Stimulated activated CD4-positive, alpha-beta T cell treated with anti-CD3 and anti-CD28 coated beads, Interleukin-2, amount 100 ng/mL, for 4 hours (primary cell): ENCODE results near the gene FRRS1.

ENCODE experiments used
- DNase-seq: peaks from one replicate; pipeline ENCODE4 v3.0.0-alpha.2; 2020; ENCODE audit warnings: low read depth

Gene FRRS1

DNA sequence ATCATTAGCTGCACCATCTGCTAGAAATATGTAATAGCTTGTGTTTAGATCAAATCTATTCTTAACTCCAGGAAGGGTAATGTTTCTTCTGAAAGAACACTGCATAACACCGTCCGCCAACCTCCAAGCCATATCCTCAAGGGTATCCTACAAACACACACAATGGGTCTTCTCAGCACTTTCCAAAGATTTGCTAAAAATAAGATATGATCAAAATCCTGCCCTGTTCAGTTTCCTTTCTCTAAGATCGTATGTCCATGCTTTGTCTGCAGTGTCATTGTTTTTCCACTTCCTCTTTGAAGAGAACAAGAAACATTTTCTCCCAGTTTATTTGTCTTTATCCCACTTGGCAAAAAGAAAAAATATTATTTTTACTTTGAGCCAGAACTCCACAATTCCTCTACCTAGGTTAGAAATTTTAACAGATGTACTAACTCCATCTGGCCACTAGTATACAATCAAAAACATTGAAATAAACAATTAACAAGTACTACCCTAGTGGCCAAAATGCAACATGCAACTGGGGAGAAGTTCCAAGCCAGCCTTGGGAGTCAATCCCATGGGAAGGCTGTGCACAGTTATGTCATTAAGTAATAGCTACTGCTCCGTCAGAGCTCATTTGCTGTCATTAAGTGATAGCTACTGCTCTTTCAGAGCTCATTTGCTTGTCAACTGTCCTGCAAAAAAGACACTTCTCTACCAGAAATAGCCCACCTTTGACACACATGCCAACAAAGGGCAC, 37.8 kb downstream of the FRRS1 start:
- DNase-seq: no peak

DNA sequence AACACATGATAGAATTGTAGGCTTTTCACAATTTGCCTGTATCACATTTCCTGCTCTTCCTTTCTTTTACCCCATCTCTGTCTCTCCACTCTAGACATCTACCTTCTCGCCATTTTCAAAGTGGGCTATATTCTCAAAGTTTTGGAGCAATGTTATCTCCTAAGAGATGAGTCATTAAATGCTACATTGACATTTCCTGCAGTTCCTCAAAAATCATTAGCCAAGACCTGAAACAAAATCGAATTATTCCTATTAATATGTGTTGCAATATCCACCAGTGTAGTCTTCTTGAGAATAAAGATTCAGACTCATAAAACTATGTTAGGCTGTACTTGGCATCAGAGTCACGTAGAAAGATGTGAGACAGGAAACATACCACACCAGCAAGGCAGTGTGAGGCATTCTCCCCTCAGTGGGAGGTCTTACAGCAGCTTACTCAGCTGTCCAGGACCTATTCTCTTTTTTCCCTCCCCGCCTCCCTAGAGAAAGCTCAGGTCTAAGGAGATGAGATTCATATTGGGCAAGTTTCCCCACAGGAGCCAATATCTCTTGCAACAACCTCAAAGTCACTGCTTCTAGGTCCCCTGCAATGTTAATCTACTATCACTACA, 38.8 kb downstream of the FRRS1 start:
- DNase-seq: no peak

DNA sequence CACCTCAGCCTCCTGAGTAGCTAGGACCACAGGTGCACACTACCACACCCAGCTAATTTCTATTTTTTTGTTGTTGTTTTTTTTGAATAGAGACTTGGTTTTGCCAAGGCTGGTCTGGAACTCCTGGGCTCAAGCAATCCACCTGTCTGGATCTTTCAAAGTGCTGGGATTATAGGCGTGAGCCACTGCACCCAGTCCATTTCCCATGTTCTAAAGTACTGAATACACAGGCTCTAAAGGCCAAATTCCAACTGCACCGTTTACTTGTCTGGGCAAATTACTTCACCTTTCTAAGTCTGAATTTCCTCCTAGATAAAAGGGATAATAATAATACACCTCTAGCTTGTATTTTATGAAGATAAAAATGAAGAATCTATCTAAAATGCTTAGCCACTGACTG, 39.6 kb downstream of the FRRS1 start:
- DNase-seq: no peak

DNA sequence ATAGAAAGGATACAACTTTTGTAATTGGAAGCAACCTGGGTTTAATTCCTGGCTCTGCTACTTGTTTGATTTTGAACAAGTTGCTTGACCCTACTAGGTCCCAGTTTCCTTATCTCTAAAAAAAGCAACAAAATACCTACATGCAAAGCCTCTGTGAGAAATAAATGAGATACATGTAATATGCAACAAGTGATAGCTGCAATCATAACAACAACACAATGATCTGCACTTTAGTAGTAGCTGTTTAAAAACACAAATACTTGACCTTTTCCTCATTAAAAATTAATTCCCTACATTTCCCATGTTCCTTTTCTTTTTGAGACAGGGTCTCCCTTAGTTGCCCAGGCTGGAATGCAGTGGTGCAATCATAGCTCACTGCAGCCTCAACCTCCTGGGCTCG, 40.0 kb downstream of the FRRS1 start:
- no peak for DNase-seq

DNA sequence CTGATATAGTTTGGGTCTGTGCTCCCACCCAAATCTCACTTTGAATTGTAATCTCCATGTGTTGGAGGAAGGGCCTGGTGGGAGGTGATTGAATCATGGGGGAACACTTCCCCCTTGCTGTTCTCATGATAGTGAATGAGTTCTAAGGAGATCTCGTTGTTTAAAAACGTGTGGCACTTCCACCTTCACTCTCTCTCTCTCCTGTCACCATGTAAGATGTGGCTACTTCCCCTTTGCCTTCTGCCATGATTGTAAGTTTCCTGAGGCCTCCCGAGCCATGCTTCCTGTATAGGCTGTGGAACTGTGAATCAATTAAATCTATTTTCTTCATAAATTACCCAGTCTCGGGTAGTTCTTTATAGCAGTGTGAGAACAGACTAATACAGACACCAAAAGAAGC, 40.4 kb downstream of the FRRS1 start:
- no peak for DNase-seq

DNA sequence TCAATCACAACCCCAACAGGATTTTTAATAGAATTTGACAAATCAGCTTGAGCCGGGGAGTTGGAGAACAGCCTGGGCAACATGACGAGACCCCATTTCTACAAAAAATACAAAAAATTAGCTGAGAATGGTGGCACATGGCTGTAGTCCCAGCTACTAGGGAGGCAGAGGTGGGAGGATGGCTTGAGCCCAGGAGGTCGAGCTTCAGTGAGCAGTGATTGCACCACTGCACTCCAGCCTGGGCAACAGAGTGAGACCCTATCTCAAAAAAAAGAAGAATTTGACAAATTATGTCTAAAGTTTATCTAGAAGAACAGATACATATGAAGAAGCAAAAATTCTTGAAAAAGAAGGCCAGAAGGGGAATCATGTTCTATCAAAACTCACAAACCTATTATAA, 43.2 kb downstream of the FRRS1 start:
- DNase-seq: no peak

DNA sequence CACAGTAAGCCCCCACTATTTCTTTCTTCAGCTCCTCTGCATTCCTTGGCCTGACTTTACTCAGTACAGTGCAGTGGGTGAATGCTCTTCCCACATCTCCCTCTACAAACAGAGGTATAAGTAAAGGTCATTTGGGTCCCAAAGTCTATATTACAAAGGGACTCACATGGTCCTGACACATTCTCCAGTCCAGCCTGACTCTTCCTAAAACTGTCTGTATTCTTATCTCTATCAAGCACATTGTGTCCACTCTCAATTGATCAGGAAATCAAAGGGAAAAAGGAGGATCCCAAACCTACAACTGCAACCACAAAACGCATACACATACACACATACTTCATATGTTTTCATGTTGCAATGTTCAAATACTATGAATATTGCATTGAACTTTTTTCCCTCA, 49.4 kb downstream of the FRRS1 start:
- DNase-seq: no peak

DNA sequence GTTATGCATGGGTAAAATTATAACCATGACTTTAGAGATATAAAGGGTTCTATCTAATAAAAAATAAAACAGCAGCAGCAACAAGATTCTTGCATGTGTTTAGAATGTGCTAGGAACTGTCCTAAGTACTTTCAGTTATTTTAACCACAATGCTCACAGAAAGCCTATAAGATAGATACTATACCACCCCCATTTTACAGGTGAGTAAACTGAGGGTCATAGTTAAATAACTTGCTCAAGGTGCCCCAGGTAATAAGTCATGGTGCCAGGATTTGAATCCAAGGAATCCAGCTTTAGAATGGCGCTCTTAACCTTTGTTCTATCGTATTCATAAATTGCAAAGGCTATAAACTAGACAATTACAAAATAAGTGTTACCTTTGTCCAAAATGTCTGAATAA, 53.4 kb downstream of the FRRS1 start:
- no peak for DNase-seq

DNA sequence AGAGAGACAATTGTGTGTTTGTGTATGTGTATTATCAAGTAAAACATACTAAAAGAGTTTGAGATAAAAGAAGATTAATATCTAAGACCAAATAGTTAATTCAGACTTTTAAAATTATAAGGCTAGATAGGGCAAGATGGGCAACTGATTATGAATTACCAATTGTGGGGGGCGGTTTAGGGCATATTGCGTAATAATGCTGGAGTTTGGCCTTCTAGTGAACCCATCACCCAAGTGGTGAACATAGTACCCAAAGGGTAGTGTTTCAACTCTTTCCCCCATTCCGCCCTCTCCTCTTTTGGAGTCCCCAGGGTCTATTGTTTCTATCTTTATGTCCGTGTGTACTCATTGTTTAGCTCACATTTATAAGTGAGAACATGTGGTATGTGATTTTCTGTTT, 55.4 kb downstream of the FRRS1 start:
- no peak for DNase-seq

DNA sequence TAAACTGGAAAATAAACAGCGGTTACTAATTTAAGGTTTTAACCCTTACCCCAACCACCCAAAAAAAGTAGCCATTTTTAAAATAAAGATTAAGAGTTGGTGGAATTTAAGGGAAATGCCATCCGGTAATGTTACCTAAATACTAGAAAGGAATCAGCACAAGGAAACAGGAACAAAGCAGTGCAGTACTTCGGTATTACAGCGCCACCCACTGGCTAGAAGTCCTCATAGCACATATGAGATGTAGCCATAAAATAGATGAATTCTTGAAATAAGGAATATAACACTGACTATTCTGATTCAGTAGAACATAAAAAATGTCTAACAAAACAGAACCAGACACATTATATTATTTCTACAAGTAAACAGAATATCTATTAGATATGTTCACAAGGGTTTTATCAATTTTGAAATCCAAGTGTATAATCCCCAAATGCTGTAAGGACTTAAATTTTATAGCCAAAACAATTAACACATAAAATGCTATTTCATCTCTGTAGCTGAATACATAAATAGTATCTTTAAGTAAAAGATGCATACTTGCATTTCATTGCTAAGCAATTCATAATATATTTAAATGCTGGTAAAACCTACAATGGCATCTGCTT, 58.8 kb downstream of the FRRS1 start:
- DNase-seq: no peak

DNA sequence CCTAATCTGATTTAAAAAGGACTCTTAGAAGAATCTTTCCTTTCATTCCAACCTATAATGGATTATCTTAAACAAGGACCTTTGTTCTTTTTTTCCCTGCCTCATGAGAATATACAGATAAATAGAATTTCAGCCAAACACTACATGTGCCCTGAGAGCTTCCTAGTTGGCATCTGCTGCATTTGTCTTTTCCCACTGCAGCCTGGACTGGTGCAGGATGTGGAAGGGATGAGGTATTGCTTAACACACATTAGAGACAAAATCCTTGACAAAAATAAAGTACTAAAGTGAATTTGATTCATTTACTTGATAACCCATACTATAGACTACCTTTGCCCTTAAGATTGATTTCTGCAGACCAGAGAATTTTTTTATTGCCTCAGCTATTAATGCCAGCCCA, 61.0 kb downstream of the FRRS1 start:
- no peak for DNase-seq

DNA sequence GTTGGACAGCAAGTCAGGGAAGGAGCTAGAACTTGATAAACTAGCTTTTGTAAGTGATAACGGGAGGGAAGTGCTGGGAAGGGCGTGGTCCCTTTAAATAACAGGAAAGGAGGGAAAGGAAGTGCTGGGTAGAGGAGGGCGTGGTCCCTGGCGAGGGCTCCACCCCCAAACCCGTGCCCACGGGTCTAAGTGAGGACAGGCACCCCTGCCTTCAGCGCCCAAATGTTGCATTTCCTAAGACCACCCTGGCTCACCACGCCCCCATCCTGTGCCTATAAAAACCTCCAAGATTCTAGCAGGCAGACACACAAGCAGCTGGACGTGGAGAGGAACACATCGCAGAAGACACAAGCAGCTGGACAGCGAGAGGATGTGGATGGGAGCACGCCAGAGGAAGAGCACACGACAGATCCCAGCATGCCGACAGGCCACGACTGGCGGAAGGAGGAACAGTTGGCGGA, 62.0 kb downstream of the FRRS1 start:
- DNase-seq: no peak

DNA sequence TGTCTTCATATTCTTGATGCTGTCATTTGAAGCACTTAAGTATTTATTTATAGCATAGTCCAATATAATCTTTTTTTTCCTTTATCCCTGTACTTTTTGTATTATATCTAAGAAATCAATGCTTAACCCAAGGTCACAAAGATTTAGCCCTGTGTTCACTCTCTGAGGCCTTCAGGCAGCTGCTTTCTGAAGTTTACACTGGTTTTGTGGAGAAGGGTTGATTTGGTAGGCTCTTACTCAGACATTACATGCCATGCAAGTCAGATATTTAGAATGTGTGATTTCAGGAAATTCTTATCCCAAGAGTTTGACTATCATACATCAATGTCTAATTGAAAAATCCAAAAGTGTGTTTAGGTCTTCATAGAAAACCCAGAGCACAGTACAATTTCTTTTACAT, 64.2 kb downstream of the FRRS1 start:
- no peak for DNase-seq

DNA sequence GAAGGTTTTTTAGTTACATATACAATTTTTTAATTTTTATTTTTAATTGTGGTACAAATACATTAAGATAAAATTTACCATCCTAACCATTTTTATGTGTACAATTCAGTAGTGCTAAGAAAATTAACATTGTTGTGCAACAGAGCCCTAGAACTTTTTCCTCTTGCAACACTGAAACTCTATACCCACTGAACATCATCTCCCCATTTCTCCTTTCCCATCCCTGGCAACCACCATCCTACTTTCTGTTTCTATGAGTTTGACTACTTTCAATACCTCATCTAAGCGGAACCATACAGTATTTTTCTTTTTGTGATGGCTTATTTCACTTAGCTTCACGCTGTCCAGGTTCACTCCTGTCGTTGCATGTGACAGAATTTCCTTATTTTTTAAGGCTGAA, 66.4 kb downstream of the FRRS1 start:
- DNase-seq: no peak

DNA sequence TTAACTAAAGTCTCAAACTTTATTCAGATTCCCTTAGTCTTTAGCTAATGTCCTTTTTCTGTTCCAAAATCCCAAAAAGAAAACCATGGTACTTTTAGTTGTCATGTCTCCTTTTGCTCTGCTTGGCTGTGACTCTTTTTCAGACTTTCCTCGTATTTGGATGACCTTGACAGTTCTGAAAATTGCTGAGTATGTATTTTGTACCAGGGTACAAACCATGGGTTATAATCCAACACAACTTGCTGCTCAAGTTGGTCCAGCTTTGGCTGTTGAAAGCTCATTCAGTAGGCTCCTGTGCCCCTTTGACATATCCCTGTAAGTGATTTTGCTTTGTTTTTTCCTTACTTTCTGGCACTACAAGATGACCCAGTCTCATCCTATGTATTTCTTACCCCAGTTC, 68.9 kb downstream of the FRRS1 start:
- DNase-seq: no peak

DNA sequence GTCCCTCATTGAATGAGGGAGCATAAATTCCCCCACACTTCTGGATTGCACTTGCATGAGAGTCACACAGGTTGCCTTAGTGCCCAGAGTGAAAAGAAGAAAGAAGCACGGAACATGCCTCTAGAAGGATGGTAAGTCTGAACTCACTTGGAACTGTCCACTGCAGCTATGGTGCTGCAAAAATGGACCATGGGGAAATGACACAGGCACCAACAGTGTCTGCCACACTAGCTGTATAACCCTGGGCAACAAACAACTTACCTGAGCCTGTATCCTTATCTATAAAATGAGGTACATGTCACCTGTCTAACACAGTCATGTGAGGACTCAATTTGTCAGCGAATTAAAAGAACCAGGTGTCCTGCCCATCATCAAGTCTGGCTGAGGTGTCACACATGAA, 69.8 kb downstream of the FRRS1 start:
- no peak for DNase-seq

DNA sequence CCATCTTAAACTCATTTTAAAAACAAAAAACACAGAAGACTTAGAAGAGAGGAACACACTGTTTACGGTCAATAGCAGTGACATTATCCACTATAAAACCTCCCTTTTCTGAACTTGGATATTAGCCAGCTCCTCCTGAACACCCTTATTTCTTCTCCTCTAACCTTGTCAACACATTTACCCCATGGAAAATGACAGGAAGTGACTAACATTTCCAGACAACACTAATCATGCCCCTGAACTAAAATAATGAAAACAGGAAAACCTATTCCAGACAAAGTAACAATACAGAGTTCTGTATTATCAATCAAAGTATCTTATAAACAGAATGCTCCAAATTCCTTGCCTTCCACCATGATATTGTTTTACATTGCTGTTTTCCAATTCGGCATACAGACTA, 75.3 kb downstream of the FRRS1 start:
- no peak for DNase-seq

DNA sequence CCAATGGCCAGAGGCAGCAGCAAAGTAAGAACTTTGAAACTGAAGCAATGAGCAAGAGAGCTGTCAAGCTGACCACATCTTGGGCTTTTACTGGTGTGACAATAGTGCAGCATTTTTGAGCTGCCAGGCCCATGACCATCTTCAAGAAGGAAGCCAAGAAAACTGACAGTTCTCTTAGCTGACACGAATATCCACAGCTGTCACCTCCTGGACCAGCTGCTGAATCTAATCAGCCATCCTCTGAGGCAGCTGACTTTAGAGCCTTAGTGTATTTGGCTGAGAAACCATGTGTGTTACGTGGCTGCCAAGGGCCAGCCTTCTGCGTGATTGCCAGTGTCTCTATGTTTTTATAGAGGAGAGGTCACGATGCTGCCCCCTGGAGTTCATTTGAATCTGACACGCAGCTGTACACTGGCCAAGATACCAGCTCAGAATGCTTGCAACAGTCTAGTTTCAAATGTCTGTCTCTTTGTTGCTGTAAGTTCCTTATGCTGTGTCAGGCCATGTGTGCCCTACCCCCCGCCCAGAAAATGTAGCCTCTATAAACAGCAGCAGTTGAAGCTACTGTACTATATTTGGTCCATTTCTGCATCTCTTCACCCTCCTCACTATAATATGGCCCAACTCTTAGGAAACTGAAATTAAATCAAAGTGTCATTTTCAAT, 80.8 kb downstream of the FRRS1 start:
- peak; percentile 14 for DNase-seq

DNA sequence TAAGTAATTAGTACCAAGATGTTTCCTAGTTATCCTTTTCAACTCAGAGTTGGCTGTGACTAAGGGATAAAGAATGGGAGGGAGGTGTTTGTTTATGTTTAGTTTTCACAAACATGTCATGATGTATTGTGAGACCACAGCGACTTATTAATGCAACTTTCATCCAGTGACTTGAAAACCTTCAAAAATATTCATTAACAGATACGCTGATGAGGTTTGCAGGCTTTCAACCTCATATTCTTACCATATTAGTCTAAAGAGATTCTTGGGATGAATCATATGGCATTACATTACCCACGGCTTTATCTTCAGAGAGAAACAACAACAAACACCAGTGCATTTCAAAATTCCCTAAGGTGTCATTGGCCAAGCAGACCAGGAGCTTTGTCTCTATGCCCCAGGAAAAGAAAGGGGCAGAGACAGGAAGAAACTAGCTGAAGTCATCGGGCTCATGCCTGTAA, 84.1 kb downstream of the FRRS1 start:
- DNase-seq: no peak

DNA sequence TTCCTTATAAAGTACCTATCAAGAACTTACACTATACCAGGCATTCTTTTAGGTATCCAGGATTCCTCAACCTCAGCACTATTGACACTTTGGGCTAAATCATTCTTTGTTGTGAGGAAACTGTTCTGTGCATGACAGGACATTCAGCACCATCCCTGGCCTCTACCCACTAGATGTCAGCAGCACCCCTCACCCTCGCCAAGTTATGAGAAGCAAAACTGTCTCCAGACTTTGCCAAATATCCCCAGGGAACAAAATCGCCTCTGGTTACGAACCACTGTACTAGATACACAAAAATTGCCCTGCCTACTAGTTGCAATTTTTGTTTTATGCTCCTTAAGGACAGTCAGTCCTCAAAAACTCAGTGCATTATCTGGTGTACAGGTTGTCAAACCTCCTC, 84.9 kb downstream of the FRRS1 start:
- DNase-seq: no peak

DNA sequence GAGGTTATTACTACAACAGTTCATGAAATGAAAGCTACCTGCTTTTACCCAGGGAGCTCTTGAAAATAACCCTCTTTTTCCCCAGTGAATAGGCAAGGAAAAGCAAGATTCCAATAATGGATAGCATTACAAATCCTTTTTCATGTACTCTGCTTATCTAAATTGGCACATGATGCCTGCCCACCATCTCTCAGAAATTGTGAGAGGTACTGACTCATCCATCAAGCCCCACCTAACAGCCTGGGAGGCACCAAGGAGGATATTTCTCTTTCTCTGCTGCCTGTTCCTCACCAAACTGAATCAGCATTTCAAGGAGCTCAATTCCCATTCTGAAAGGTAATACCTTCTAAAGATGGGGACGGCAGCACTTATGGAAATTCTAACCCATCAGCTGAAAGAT, 86.2 kb downstream of the FRRS1 start:
- no peak for DNase-seq

DNA sequence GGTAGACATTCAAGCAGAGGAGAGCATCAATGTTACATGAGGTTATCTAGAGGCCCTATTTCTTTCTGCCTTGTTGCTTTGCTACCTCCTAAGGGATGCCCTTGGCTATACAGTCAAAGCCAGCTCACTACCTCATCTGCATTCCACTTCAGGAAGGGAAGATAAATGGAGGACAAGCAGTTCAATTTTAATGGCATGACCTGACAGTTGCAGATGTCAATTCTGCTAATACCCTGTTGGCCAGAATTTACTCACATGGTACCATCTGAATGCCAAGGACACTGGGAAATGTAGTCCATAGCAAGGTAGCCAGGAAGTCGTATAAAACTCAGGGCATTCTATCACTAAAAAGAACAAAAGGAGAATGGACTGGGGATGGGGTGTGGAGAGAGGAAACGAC, 89.0 kb downstream of the FRRS1 start:
- no peak for DNase-seq

DNA sequence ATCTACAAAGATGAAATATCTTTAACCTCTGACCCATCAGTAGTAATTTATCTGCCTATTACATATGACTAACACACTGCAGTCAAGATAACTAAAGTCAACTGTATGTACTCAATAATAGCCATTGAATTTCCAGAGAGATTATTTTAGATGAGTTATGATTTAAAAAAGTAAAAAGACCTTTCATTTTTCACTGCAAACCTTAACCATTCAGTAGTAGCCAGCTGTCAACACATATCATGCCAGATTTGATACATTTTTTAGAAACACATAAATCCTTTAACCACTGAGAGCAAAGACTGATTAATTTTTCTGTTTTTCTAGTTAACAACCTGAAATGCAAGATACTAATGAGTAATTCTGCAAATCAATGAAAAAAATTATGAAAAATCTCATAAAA, 89.6 kb downstream of the FRRS1 start:
- no peak for DNase-seq
